GM12875 (cell line): ENCODE results near the gene SCAANT1.

Experiments
- H3K4me3 ChIP-seq: one replicate; pipeline ENCODE4 v1.5.1; 2011; ENCODE audit warnings: low read depth, low read length, control low read depth
- CTCF ChIP-seq: IDR thresholded peaks from 2 replicates; pipeline ENCODE4 v1.5.1; 2011; ENCODE audit warnings: low read depth, mild to moderate bottlenecking, control low read depth, inconsistent platforms, low read length, moderate library complexity, borderline replicate concordance; ENCODE audit not compliant: insufficient read depth

SCAANT1 gene

GRCh38 chr3:63891518-63891917, 20.7 kb downstream of the SCAANT1 start:
- H3K4me3 ChIP-seq, result no peak overlapping the region
- TF ChIP-seq CTCF, result no peak

- no peak overlapping the region for H3K4me3 ChIP-seq
- no peak for TF ChIP-seq CTCF
These were observed 25.3 kb downstream of the SCAANT1 start for GRCh38 chr3:63886858-63887257.

GRCh38 chr3:63880653-63881052, 31.5 kb downstream of the SCAANT1 start:
- TF ChIP-seq CTCF, result no peak
- no peak overlapping the region for H3K4me3 ChIP-seq

- no peak for TF ChIP-seq CTCF
These were observed 33.7 kb downstream of the SCAANT1 start for GRCh38 chr3:63878394-63879060.

GRCh38 chr3:63877737-63878393, 34.3 kb downstream of the SCAANT1 start:
- no peak overlapping the region for H3K4me3 ChIP-seq
- TF ChIP-seq CTCF, result no peak

More at GRCh38 chr3:63878394-63879060, 33.7 kb downstream of the SCAANT1 start:
- no peak overlapping the region for H3K4me3 ChIP-seq

- TF ChIP-seq CTCF, result no peak
- H3K4me3 ChIP-seq, result no peak overlapping the region
These were observed 35.9 kb downstream of the SCAANT1 start for GRCh38 chr3:63876260-63876659.

- no peak for TF ChIP-seq CTCF
- H3K4me3 ChIP-seq, result no peak overlapping the region
These were observed 36.7 kb downstream of the SCAANT1 start for GRCh38 chr3:63875510-63875909.
